GM19395 (cell line): ENCODE data around the gene BTRC.
"Not testable (repeated sequence)": the region's sequence is repeated elsewhere in the genome, so short reads cannot be mapped to it uniquely, and the experiment has no call there.

ENCODE experiments used
- ATAC-seq: cut with Tn5 transposase; IDR thresholded peaks from one replicate; pipeline ENCODE4 v1.9.1; 2021; ENCODE audit warnings: mild to moderate bottlenecking, moderate library complexity; ENCODE audit not compliant: unreplicated experiment

The BTRC gene

GRCh38 chr10:101577121-101577871 lies 223.3 kb downstream of the BTRC start:
- ATAC-seq: no peak

DNA sequence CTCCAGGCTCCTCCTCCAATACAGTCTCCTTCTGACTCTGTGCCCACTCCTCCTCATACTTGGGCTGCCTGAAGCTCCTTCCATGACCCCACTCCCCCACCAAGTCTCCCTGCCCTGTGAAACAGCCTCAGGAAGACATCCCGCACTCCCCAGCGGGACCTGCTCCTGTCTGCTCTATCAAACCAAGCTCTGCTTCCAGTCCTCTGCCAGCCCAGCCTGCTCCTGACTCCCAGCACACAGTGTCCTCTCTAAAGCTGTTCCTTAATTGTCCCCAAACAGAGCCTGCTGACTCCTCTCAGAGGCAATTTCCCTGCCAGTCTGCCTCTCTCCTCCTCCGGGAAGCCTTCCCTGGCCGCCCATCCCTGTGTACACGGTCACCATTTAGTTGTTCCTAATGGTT lies 224.2 kb downstream of the BTRC start:
- no peak for ATAC-seq

DNA sequence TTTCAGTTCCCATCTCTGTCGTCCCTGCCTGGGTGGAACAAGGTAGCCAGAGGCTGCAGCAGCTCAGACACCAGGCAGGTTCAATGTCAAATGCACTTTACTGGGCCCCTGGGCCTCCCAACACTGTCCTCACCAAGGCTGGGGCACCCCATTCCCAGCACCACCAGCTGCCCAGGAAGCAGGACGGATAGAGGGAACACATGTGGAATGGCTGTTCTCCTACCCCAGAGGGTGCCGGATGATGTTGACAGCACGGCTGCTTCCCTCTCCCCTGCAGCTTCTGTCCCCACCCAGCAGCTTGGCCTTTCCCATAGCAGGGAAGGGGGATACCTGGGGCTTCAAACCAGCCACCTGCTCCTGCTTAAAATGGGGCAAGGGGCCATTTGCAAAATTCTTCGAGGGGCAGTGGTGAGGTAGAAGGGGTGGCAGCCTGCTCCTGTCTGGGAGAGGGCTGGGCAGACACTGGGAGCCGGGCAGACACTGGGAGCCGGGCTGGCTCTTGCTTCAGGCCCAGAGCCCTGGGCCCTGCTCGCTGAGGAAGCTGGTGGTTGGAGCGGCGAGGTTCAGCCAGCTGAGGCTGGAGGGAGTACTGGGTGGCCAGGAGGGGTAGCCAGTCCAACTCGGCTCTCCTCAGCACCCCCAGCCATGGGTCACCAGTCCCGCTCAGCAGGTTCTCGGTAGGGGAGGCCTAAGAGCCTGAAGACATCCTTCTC lies 225.0 kb downstream of the BTRC start:
- ATAC-seq: no peak

DNA sequence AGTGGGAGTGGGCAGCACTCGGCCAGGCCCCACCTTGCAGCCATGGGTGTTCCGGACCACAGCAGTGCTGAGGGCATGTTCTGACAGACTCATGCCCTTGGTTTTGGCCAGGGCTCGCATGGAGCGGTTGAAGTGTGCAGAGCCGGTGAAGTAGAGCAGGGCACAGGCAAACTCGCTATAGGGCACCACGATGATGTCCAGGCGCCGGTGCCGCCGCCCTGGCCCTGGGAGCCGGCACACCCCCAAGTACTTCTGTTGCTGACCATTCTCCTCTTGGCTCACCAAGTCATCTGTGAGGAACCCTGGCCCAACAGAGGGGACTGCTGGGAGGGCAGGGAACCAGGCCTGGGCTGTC lies 225.5 kb downstream of the BTRC start:
- no peak for ATAC-seq

DNA sequence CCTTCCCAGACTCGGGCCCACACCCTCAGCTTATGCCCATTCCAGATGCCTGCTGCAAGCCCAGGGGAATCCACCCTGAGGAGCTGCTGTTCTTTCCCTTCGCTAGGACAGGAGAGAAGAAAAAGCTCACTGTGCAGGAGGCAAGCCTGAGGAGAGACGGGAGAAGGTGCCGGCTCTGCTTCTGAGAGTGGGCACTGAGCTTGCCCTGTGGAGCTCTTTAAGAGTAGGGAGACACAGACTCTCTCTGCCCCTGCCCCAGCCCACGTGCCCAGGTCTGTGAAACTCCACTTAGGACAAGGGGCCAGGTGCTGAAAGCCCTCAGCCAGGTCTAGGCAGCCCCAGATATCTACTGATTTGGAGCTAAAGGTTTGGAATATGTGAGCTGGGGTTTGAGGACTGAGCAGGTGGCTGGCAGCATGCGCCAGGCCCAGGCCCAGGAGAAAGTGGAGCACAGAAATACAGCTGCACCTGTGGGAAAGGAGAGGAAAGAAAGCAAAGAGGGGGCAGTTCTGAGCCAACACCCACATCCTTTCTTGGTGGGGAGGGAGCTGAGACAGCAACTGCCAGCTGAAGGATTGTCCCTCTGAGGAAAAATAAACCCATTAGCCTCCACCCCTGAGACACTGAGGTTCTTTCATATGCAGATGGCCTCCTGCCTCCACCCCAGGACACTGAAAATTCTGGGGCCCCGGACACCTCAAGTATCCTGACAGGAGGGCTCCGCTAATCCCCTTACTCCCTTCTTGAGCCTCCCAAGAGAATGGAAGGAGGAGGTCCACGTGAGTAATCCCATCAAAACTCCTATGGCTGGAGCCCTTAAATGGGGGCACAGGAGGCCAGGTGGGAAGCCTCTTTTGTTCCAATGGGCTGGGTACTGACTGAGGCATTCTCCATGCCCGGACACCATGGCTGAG lies 226.8 kb downstream of the BTRC start:
- ATAC-seq: no peak

- ATAC-seq: no peak
These were observed 231.9 kb downstream of the BTRC start for GRCh38 chr10:101585841-101586240.

DNA sequence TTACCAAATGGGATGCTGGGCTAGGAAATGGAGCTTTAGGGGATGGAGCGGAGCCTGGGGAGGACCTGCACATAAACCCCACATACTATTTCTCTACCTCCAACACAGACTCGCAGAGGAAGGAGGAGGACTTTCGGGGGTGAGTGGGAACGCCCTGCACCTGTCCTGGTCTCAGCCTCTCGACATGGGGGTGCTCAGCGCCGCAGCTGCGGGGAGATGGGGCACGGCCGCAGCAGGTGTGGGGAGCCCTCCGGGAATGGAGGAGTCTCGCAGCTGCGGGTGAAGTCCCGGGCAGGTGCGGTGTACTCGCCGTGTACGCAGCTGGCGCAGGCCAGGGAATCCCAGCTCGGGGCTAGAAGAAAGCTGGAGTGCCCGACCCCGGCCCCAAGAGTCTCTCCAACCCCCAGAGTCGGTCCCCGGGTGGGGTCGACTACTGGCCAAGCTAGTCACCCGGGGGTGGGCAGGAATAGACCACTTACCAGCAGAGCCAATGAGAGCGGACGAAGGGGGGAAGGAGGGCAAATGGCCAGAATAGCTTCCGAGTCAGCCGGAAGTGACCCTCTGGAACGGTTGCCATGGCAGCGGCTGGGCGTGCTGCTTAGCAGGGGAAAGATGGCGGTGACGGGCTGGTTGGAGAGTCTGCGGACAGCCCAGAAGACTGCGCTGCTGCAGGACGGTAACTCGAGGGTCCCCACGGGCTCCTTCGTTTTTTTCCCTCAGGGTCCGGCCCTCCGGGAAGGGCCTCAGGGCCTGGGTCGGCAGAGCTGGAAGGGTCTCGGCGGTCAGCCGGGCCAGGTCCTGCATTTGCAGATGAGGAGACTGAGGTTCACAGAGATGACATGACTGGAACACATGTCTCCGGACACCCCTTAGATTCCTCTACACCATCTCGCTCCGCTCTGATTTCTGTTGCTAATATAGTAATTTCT lies 234.0 kb downstream of the BTRC start, which contains the start of the genes DPCD and POLL:
TSS of gene DPCD (plus strand) at position 597 of the 929 bp plus-strand sequence. CDS start at position 613, 16 bp downstream.
TSS of gene POLL (minus strand) at position 533 of the 929 bp plus-strand sequence. CDS start 897 bp downstream, outside the sequence.
- peak; percentile 97 for ATAC-seq

DNA sequence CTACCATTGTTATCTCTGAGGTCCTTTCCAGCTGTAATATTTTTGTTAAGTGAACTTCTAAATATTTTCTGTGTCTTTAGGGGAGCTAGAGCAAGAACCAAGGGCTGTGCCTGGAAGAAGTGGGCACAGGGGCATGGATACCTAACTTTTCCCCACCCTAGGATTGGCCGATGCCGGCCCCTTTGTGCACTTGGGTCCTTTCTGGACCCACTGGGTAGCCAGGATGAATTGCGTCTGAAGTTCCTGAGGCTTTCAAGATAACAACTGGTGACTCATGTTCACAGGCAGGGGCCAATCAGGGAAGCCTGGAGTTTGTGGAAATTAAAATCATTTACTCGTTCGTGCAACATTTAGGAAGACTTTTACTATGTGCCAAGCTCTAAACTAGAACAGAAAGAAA lies 234.9 kb downstream of the BTRC start:
- ATAC-seq: no peak

DNA sequence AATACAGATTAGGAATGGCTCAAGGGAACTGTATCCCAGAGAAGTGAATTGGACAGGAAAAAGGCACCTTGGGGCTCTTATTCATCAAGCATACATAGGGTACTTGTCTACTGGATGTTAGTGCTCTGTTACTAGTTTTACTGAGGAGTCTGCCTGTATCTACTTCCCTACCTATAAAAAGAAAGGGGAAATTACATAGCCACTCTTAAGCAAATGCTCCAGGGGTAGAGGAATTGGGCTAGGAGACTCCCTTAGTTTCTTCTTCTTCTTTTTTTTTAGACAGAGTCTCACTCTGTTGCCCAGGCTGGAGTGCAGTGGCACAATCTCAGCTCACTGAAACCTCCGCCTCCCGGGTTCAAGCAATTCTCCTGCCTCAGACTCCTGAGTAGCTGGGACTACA lies 239.4 kb downstream of the BTRC start:
- ATAC-seq: not testable (repeated sequence)

DNA sequence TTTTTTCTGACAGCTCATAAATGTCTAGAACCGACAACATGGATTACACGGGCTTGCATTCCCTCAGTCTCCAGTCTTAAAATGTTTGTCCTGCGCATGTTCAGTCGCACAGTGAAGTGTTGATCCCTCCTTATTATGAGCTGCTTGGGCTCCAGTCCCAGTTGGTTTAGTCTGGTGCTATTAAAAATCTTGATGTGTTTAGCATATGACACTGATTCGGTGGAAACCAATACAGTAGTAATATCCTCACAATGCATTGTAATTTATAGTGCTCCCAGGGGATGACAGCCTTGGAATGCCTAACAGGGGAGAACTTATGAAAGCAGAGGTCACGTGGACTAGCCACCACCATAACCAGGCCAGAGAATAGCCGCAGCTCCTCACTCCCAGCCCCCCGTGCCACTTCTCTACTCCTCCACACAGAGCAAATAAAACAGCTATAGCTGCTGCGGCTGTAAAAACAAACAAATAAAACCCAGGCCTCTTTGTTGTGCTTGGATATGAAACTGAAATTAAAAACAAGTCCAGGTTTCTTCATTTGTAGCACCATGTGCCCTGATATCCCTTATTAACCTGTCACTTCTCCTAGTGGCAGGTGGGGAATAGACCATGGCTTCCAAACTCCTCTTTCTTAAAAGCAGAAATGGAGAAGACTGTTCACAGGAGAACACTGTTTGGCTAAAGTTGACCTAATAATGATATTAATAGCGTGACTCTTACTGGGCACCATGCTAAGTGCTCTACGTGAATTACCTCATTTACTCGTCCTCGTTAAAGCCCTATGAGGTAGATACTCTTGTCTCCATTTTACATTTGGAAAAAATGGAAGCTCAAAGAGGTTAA lies 241.8 kb downstream of the BTRC start:
- ATAC-seq: no peak

DNA sequence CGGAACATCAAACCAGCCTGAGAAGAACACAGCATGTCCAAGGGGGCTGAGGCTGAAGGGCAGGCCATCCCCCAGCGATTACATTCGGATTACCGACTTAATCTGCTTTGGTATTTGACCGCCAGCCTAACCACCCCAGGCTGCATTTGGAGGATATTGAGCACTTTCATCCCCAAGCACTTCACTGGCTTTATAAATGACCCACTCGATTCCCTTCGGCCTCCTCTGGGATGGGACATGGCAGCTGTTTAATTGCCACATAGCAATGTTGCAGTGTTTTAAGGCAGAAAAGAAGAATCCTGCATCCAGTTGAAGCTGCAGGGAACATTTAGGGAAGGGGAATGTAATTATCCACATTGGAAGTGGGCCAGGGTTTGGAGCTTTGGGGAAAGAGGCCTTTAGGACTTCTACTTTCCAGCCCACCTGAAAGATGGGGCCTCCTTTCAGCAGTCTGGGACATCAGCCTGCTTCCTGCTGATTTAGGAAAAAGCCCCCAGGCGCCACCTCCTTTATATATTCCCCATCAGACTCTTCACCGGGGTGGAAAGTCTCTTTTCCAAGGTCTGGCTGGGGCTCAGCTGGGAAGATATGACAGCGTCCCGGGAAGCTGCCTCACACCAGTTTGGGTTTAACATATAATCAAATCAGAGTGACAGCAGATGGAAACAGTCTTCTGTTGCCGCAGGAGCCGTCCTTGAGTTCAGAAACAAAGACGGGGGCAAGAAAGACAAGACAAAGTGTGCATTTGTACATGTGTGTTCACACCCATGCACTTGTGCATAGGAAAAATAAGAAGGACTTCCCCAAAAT lies 243.3 kb downstream of the BTRC start:
- no peak for ATAC-seq

- ATAC-seq: no peak
These were observed 247.6 kb downstream of the BTRC start for GRCh38 chr10:101601541-101601940.

DNA sequence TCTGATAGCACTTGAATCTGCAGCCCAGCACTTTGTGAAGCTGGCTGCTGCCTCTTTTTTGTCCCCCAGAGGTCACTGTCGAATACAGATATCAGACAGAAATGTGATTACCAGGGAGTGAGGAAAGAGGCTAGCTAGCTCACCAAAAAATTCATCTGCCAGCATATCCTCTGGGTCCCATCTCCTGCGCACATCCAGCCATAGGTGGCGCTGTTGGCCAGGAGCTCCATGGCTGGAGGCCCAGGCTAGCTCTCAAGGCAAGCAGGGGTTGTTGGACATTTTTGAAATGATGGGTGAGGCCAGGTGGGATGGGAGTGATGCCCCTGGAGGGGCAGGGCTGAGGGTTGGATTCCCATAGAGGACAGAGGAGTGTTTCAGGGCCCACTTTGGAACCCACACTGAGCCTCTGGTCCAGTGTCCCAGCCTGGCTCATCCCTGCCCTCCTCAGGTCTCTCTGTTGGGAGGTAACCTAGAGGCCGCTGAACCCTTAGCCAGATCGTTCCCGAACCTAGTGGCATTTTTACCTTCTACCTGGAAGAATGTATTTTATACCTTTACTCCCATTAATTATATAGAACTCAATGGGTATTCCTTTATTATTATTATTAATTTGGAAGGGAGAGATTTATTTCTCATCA lies 248.9 kb downstream of the BTRC start:
- ATAC-seq: no peak
